ENCODE data around the gene E2F6. TPM values are rescaled to one million over a fixed set of nuclear protein-coding genes. Genes with fewer than 3 reads are reported as not detected.

The E2F6 gene, protein sequence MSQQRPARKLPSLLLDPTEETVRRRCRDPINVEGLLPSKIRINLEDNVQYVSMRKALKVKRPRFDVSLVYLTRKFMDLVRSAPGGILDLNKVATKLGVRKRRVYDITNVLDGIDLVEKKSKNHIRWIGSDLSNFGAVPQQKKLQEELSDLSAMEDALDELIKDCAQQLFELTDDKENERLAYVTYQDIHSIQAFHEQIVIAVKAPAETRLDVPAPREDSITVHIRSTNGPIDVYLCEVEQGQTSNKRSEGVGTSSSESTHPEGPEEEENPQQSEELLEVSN
- 8.7 and 10.4 TPM in 2 replicates for total RNA-seq

DNA sequence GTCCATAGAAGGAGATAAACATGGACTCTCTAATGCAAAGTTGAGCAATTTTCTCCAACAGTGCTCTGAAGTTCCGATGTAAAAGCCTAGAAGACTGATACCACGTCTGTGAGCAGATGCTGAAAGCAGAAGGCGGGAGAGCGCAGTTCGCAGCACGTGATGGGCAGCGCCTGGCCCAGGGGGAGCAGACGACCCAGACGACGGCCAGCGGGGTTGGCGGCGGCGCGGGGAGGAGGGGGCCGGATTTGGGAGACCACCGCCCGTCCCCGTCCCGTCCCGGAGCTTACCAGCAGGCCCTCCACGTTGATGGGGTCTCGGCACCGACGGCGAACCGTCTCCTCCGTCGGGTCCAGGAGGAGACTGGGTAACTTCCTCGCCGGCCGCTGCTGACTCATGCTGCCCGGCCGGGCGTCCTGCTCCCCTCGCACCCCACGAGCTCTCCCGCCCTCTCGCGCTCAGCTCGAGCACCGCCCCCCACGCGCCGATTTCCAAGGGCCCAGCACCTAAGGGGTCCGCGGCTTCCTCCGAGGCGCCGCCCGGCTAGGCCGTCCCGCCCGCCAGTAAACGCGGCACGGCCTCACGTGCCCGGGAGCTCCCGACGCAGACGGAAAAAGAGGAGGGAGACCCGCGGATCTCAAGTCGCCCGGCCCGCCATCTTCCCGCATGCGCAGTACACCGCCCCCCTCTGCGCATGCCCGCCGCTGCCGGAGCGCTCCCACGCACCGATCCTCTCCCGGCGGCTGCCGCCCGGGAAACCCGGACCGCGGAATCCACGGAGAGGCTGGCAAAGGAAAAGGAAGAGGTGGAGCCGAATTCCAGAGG lies at the start of gene E2F6:
TSS of gene E2F6 (minus strand) at position 677 of the 822 bp plus-strand sequence. CDS start at position 395, 282 bp downstream.

Other genes starting within 250 kb of the E2F6 start
- gene ROCK2, start 121.5 kb downstream of the E2F6 start, total RNA-seq, result 38.1 and 47.4 TPM in 2 replicates
- gene GREB1, start 67.9 kb upstream of the E2F6 start, total RNA-seq, result 0.96 and 3.9 TPM in 2 replicates
- gene NTSR2, start 204.0 kb upstream of the E2F6 start, total RNA-seq, result not detected in 2 replicates

Measured in regular cardiac myocyte (primary cell).